AG04449 (cell line): Measurements from ENCODE around the gene RANBP17.

Experiments used
- CTCF ChIA-PET: fragments of 350-600 bp; formaldehyde crosslinking; extraction: SDS; loops from one replicate; lab custom pipeline; 2021; ENCODE audit warnings: antibody characterized with exemption; lab: Yijun Ruan, JAX
- POLR2A ChIA-PET: fragments of 400-600, 350-600 bp; formaldehyde crosslinking; extraction: SDS; loops from one replicate; lab custom pipeline; 2020; ENCODE audit warnings: antibody characterized with exemption, inconsistent platforms; lab: Yijun Ruan, JAX
- DNase-seq: peaks from one replicate; pipeline ENCODE4 v3.0.0-alpha.2; 2010; ENCODE audit warnings: low read depth, low spot score
- H3K4me3 ChIP-seq: 2 replicates; pipeline ENCODE4 v1.5.1; 2011; ENCODE audit warnings: low read depth, mild to moderate bottlenecking, control low read depth, low read length
- CTCF ChIP-seq: IDR thresholded peaks from one replicate; pipeline ENCODE4 v1.5.1; 2011; ENCODE audit warnings: mild to moderate bottlenecking, moderate library complexity, low read length, control low read depth, inconsistent platforms; ENCODE audit not compliant: insufficient read depth; ENCODE audit errors: missing control alignments

The RANBP17 gene

DNA sequence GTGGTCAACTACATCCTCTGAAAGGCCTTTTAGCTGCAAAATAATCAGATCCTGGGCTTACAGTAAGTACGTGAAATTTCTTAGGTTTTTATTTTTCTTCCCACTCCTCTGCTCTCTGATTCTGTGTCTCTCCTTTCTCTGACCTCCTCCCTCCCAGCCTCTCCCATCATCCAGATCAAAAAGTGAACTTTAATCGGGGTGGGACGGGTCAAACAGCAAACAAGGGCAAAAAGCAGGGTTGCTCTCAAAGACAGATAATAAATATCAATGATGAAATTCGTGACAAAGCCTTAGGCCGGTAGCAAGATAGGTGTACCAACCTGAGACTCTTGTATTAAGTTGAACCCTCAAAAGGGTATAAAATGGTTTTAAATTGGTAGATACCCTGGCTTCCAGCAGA lies 76.1 kb downstream of the RANBP17 start:
- ChIA-PET POLR2A (no interaction called here), CTCF (no interaction called here)
- no peak for DNase-seq
- H3K4me3 ChIP-seq = no peak overlapping the region
- no peak for TF ChIP-seq CTCF

DNA sequence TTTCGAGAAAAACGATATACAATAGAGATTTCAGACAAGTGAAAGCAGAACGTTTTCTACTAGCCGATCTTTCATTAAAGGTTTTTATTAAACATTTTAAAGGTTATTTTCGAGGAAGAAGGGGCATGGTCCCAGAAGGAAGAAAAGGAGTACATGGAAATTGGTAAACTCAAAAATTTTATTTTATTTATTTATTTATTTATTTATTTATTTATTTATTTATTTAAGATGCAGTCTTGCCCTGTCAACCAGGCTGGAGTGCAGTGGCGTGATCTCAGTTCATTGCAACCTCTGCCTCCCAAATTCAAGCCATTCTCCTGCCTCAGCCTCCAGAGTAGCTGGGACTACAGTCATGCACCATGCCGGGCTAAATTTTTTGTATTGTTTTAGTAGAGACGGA lies 77.4 kb downstream of the RANBP17 start:
- CTCF ChIA-PET = no interaction called here
- TF ChIP-seq CTCF = no peak
- no peak for DNase-seq
- POLR2A ChIA-PET = no interaction called here
- no peak overlapping the region for H3K4me3 ChIP-seq

- ChIA-PET CTCF (no interaction called here), POLR2A (no interaction called here)
- no peak for DNase-seq
Observed at GRCh38 chr5:170941788-170942187, 80.0 kb downstream of the RANBP17 start.

GRCh38 chr5:170945275-170945674 lies 83.5 kb downstream of the RANBP17 start:
- DNase-seq = no peak
- H3K4me3 ChIP-seq = no peak overlapping the region
- TF ChIP-seq CTCF = no peak
- ChIA-PET POLR2A (no interaction called here), CTCF (interaction anchor here (0.9 kb wide), 1 partner anchor 13 kb away, joined by 4 read pairs; no protein-coding TSS in a partner anchor)

More at GRCh38 chr5:170941788-170942187, 80.0 kb downstream of the RANBP17 start:
- TF ChIP-seq CTCF = no peak
- H3K4me3 ChIP-seq = no peak overlapping the region

- DNase-seq = no peak
- no peak for TF ChIP-seq CTCF
- ChIA-PET CTCF (no interaction called here), POLR2A (no interaction called here)
- H3K4me3 ChIP-seq = no peak overlapping the region
Observed at GRCh38 chr5:170960567-170960966, 98.7 kb downstream of the RANBP17 start.

GRCh38 chr5:170963521-170963920 lies 101.7 kb downstream of the RANBP17 start:
- no peak overlapping the region for H3K4me3 ChIP-seq
- ChIA-PET POLR2A (no interaction called here), CTCF (no interaction called here)
- no peak for TF ChIP-seq CTCF
- no peak for DNase-seq
